IPS-NIHi11 (cell line): Measurements from ENCODE around the gene SOCS1.
A peak's percentile ranks its signal among the peaks of the same experiment; 100 is the strongest.

Experiments
- DNase-seq: peaks from one replicate; pipeline ENCODE4 v3.0.0; 2012; ENCODE audit warnings: mixed read lengths, low spot score

SOCS1 gene

DNA sequence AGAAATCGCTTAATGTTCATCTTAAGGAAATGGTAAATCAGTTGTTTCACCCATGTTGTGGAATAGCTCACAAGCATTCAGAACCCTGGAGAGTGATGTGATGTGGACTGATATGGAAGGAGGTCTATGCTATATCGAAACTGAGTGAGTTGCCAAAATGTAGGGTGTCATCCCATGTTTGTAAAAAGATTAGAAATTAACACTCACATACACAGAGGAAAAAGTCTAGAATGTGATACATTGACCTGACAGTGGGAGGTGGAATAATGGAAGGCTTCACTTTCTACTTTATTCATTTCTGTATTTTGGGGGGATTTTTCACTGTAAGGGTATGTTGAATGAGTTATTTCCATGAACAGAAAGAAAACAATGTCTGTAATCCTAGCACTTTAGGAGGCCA lies 29.8 kb upstream of the SOCS1 start:
- DNase-seq: no peak

DNA sequence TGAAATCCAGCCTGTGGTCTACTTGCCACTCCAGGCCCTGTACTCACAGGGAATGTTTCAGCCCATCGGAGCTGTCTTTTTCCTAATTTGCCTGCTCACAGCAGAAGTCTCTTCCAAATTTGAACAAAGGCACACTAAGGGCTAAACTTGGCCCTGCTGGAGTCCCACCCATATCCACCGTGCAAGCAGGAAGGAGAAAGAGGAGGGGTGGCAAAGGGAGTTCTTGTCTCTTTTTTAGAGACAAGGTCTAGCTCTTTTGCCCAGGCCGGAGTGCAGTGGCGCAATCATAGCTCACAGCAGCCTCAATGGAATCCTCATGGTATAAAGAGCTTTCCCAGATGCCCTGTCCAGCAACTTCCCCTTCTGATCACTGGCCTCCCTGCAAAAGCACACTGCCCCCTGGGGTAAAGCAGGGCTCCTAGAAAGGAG lies 27.8 kb upstream of the SOCS1 start:
- DNase-seq: no peak

DNA sequence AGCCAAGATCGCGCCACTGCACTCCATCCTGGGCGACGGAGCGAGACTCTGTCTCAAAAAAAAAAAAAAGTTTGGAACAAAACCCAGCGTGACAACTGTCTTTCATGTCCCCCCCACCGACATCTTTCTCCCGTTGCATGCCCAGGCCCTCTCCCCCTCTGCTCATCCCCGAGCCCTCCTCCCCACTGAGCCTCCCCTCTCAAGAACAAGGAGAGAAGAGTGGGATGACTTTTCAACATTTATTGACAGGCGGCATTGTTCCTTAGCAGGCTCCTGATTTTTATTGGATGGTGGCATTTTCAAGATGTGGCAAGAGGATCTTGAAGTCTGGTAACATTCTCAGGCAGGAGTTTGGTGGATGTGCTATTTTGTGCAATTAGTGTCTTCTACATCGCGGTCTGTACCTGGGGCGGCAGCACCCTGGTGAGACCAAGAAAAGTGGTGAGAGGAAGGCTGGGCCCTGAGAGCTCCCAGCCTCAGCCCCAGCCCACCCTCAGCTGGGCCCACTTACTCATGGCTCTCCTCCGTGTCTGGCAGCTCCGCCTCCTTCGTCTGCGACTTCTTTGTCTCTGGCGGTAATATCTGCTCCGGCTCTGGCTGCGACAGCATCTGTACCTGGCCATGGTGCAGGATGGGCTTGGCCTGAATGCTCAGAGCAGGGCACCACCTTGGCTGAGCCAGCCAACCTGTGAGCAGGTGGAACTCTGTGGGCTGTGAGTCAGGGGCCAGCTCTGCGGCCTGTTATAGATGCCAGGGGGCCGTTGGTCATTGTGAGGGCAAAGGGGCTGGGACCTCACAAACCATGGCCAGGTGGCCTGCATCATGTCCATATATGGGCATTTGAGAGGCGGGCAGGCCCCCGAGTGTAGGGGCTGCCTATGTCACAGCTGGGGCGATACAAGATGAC lies 24.9 kb upstream of the SOCS1 start, which contains the start of gene PRM1:
TSS of gene PRM1 (minus strand) at position 715 of the 907 bp plus-strand sequence. CDS start at position 623, 92 bp downstream.
- DNase-seq: peak; percentile 33

DNA sequence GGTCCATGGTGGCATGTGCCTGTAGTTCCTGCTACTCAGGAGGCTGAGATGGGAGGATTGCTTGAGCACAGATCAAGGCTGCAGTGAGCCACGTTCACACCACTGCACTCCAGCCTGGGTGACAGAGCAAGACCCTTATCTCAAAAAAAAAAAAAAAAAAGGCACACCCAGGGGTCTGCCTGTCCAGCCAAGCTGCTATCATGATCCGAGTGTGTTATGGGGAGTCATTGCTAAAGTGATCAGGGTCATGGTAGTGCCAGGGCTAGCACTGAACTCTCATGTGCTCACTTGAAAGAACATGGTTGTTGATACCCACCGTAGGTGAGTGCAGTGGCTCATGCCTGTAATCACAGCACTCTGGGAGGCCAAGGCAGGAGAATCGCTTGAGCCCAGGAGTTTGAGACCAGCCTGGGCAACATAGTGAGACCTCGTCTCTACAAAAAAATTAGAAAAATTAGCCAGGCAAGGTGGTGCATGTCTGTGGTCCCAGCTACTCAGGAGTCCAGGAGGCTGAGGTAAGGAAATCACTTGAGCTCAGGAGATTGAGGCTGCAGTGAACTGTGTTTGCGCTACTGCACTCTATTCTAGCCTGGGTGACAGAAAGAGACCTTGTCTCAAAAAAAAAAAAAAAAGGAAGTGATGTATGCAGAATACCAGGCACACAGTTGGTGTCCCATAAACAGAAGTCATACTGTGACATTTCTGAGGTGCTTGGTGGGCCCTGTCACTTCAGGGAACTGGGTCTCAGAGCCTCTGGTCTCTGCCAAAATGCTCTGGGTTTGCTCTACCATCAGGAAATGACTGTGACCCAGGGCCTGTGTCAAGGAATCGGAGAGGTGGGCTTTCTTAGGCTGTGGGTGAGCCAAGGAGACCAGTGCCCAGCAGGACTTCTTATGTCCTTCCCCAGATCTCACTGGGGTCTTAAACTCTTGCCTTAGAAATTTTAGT lies 23.0 kb upstream of the SOCS1 start:
- no peak for DNase-seq

DNA sequence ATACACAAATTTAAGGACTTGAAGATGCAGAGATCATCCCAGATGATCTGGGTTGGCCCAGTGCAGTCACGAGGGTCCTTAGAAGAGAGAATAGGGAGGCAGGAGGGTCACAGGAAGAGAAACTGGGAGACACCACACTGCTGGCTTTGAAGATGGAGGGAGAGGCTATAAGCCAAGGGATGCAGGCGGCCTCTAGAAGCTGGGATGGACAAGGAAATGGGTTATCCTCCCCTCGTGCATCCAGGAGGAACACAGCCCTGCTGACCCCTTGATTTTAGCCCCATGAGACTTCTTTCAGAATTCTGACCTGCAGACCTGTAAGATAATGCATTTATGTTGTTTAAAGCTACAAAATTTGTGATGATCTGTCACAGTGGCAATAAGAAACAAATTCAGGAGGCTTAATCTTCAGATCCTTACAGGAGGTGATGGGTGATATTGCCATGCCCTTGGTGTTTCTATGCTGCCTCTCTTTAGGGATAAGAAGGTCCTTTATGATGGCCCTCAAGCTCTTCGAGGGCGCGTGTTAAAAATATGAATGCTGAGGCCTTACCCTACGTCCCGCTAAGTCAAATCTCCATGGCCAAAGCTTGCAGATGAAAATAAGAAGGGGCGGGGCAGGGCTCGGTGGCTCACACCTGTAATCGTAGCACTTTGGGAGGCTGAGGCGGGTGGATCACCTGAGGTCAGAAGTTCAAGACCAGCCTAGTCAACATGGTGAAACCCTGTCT lies 21.8 kb upstream of the SOCS1 start:
- no peak for DNase-seq

DNA sequence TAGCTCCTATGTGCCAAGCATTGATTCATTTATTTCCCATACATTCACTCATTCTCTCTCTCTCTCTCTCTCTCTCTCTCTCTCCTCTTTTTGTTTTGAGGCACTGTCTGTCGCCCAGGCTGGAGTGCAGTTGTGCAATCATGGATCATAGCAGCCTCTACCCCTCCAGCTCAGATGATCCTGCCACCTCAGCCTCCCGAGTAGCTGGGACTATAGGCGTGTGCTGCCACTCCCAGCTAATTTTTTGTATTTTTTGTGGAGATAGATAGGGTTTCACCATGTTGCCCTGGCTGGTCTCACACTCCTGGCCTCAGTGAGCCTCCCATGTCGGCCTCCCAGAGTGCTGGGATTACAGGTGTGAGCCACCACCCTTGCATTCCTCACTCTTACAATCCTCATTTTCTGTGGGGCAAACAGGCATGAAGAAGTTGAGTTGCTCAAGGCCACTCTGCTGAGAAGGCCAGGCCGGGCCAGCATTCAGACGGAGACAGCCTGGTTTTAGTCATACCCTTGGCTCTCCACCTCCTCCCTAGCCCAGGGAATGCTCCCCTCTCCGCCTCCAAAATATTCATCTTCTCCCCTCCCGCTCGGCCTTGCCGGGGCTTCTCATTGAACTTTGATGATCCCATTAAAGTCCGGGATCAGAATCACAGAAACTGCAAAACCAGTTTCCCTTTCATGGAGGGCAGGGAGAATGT lies 21.0 kb upstream of the SOCS1 start:
- DNase-seq: no peak

DNA sequence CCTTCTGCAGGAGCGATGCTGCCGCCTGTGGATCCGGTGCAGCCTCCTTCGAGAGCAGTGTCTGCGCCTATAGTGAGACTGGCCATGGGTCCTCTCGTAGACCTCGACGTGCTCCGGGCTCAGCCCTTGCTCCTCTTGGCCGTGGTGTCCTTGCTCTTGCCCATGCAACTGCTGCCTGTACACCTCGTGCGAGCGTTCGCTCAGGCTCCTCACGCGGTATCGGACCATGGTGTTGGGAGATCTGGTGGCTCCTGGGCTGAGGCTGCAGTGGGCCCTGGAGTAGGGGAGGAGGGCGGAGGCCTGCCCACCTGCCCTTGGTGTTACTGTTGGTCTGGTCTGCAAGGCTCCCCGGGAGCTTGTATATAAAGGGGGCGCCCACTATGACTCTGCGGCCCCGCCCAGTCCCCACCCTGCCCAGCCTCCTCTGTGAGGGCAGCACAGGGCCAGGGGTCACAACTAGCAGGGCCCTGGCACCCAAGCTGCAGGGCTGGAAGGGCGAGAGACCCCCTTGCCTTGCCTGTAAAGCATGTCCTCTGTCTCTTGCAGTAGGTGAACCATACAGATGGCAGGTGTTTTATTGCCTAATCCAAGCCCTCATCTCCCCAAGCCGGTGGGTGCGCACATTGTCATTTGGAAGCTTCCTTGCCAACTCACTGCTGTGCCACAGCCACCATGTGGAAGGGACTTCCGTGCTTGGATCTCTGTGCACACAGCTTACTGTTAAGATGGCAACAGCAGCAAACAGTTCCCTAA lies 20.3 kb upstream of the SOCS1 start, which contains the start of gene PRM2:
TSS of gene PRM2 (minus strand) at position 338 of the 753 bp plus-strand sequence. CDS start at position 228, 110 bp downstream.
- no peak for DNase-seq

DNA sequence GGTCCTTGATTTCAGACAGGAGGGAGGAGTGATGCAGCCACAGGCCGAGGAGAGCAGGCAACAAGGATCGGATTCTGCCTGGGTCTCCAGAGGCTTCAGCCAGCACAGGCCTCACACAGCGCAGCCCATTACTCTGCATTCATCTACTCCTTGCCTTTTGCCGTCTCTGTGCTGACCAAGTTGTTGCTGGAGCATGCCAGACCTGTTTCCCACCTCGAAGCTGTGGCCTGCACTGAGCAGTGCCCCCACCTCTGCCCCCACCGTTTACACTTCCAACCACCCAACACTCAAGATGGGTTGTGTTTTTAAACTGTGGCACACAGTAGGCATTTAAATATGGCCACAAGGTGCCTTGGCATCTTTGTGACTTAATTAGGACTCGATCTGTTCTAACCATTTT lies 19.0 kb upstream of the SOCS1 start:
- no peak for DNase-seq

DNA sequence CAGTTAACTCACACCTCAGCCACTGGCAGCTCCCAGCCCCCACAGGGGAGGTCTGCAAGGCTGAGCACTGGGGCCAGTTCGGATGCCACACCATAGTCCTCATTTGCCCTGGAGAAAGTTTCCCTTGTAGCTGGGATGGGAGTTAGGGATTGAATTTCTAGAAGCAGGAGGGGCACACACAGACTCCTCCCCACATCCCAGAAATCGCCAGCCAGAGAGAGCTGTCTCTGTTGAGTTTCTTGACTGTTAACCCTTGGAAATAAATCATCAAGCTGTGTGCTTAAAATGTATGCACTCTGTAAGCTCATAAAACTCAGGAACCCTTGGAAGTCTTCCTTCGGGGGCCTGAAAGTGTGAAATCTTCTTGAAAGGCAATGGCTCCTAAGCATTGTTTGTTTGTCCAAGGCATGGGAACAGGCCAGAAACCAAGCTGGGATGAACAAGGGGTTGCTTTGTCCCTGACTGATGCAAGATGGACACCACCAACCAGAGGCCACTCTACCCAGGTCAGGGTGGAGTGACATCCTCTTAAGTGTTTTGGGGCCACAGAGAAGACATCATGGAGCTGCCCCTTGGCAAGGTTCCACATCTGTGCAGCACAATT lies 17.8 kb upstream of the SOCS1 start:
- peak; percentile 29 for DNase-seq

DNA sequence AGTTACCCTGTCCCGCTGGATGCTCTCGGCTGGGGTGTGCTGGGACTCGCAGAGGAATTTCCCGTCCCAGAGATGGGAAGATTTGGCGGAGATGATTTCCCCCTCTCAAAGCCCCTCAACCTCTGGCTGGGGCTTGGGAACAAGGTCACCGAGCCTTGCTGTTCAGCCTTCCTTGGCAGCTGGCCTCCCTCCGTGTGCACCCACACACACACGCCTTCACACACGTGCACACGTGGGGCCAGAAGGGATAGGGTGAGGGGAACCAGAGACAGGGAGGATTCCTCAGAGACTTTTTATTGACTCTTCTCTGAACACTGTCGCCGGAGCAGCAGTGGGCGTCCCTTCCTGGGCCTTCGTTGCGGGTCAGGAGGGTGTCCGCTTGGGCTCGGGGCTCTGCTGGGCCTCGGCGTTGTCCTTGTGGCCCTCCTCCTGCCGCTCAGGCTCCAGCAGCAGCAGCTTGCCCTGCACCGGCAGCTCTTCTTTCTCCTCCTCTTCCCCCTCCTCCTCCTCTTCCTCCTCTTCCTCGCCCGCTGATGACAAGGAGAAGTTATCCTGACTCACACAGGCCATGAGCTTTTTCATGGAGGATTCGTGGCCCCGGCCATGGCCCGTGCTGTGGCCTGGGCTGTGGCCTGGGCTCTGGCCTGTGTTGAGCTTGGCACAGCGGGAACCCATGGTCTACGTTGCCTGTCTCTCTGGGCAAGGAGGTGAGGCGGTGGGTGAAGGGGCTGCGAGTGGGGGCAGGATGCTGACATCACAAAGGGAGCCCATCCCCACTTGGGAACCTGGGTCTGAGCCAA lies 17.1 kb upstream of the SOCS1 start, which contains the start of gene PRM3:
TSS of gene PRM3 (minus strand) at position 709 of the 800 bp plus-strand sequence. CDS start at position 675, 34 bp downstream.
- DNase-seq: no peak

DNA sequence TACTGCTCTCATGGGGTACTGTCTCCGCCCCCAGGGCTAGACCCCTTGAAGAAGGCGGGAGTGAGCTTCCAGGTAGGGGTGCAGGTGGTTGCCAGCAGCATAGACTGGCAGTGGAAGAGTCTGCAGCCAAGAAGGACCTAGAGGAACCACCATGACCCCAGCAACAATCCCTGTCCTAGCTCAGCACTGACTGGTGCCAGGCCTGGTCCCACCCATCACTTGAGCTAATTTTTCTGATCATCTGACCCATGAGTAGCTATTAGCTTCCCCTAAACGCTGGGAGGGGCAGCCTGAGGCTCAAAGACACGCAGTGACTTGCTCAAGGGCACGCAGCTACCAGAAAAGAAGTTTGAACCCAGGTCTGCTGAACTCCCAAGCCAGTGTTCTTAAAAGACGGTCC lies 16.5 kb upstream of the SOCS1 start:
- DNase-seq: no peak

DNA sequence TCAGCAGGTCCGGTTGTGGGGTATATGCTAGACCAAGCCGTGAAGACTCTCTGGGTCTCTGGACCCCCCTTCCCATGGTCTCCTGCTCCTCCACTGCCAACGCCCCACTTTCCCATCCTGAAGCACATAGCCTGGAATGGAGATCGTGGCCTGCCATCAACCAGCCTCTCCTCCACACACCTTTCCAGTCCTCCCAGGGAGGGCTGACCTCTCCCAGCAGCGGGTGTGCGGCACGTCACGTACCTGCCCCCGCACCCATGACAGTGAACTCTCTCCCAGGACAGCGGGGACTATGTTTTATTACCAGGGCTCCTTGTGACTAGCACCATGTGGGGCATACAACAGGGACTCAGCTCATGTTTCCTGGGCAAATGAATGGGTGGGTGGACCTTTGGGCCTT lies 15.6 kb upstream of the SOCS1 start:
- DNase-seq: no peak

DNA sequence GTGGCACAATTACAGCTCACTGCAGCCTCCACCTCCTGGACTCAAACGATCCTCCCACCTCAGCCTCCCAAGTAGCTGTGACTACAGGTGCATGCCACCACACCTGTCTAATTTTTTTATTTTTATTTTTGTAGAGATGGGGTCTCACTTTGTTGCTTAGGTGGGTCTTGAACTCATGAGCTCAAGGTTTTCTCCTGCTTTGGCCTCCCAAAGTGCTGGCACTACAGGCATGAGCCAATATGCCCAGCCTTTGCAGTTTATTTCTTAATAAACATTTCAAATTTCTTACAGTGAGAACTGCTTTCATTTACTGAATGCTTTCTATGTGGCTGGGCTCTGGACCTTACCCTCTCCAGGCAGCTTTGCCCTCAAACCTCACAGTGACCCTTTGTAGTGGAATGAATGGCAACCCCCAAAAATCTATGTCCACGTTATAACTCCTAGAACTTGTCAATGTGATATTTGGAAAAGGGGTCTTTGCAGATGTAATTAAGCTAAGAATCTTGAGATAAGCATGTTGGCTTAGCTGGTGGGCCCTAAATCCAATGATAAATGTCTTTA lies 14.7 kb upstream of the SOCS1 start:
- DNase-seq: no peak

DNA sequence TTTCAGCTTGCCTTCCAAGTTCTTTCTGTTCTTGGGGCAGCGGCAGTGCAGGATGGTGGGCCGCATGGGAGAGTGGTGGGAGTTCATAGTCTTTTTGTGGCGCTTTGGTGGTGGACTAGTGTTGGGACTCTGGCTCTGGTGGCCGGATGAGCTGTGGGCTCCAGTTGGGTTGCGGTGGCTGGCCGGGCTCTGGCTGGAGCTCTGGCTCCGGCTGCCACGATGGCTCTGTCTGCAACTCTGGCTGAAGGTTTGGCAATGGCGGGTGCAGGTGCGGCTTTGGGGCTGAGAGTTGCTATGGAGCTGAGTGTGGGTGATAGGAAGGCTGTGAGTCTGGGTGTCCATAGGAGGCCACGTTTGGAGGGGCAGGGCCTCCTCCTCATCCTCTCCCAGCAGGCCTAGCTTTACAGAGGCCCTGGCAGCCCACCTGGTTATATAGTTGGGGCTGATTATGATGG lies 12.9 kb upstream of the SOCS1 start, which contains the start of gene TNP2:
TSS of gene TNP2 (minus strand) at position 405 of the 455 bp plus-strand sequence. CDS start at position 342, 63 bp downstream.
- DNase-seq: no peak

DNA sequence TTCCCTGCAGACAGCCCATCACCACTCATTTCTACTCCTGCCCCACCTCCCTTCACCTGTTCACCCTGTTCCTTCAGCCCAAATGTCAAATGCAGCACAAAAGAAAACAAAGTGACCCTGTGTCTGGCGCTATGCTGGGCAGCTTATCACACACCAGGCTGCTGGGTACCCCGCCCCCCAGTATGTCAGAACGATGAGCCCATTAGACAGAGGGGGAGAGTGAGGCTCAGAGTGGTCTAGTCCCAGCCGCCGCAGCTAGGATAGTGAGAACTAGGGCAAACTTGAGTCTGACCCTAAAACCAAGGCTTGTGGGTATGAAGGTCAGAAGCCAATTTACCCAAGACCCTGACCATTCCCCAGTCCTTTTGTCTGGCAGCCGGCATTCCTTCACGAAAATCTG lies 9.1 kb upstream of the SOCS1 start:
- no peak for DNase-seq

DNA sequence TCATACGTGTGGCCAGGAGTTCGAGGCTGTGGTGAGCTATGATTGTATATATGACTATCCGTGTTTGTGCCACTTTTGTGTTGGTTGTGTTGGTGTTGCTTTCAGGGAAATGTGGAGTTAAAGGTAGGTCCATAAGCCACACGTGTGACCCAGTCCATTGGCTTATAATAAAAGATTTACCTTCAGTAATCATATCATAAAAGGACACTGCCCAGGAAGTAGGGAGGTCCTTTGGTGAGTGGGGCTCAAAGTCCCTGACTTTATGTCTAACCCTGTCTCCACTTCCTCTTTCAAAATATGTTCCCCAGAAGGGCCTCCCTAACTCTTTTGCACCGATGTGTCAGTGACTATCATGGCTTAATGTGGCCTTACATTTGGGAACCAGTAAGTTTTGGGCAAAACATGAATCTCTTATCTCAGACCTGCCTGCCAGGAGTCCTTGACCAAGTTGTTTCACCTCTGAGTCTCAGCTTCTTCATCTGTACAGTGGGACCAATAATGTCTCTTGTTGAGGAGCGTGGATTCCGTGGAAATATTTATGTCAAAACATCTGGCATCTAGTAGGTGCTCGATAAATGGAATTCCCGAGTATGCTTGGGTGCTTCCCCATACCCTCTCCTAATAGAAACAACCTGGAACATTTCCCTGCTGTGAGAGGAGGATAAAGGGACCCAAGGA lies 8.3 kb upstream of the SOCS1 start:
- DNase-seq: no peak

DNA sequence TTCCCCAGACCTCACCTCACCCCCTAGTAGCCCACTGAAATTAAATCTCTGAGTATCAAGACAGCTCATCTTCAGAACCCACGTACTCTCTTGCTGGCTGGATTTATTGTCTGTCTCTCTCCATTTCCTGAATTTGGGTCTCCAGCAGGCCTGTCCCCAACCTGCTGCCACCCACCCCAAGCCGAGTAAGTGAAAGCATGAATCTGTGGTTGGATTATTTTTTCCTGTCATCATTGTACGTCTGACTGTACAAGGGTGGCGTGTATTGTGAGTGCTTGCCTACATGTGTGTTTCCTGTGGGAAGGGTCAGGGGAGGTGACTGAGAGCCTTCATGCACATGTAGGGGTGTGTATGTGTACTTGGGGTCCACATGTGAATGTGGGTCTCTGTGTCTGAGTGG lies 7.7 kb upstream of the SOCS1 start:
- no peak for DNase-seq

DNA sequence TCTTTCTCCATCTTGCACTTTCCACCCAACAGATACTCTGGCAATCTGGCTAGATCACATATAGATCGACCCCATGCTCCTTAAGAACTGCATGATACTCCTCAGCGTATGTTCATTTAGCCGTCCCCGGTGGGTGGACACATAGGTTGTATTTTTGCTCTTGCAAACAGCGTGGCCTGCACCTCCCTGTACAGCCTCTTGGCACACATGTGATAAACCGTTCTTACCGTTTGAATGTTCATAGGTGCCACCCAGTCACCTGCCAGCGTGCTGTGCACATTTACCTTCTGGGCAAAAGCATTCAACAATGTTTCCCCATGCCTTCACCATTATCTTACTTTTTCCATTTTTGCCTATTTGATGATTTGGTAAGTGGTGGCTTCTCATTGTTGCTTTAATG lies 6.9 kb upstream of the SOCS1 start:
- no peak for DNase-seq
